ENCODE measurements around the gene PIK3CD. TPM values are rescaled to one million over a fixed set of nuclear protein-coding genes. Genes with fewer than 3 reads are reported as not detected.

Gene PIK3CD
- total and polyA plus RNA-seq, 2 experiments from 2014 or later, result 6.6 to 32.1 TPM

DNA sequence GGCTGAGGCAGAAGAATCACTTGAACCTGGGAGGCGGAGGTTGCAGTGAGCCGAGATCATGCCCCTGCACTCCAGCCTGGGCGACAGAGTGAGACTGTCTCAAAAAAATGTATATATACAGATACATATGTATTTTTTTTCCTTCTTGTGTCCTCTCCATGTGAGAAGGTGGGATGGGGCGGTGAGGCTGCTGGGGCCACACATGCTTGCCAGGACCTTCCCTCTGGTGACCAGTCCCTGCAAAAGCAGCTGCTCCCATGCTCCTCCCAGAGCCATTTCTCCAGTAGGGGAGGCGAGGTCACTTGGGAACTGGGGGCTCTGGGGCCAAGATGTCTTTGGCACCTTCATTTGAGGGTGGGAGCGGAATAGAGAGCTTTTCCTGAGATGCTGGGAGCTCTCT lies 74.9 kb downstream of the PIK3CD start:
- Histone ChIP-seq H2AFZ (no peak overlapping the region), H3K27ac (ENCODE audit: low read depth) (no peak overlapping the region), H3K9me2 (ENCODE audit: insufficient read depth) (no peaks in the 10 kb centered on the region), H3F3A (replicated peaks; ENCODE audit: low read depth) (peaks cover 6% of the 10 kb centered on the region), H3K79me2 (replicated peaks; ENCODE audit: insufficient read depth) (no peaks in the 10 kb centered on the region), H3K4me2 (no peak overlapping the region), H3K4me3 (no peak overlapping the region), H3K27me3 (ENCODE audit: insufficient read depth) (no peaks in the 10 kb centered on the region), H3K4me1 (ENCODE audit: insufficient read depth) (no peaks in the 10 kb centered on the region), H3K36me3 (ENCODE audit: insufficient read depth) (peaks cover 3% of the 10 kb centered on the region; the same call in 1 of the 2 replicates), H4K20me1 (replicated peaks; ENCODE audit: insufficient read depth) (no peaks in the 10 kb centered on the region)
- Mint-ChIP-seq H3K4me3 (no peak overlapping the region), H3K4me1 (peaks cover under 1% of the 10 kb centered on the region; the same call in 1 of the 3 replicates), H3K9me3 (peaks cover 10% of the 10 kb centered on the region; the same call in 2 of the 3 replicates), H3K27ac (no peak overlapping the region), H3K27me3 (ENCODE audit: insufficient read depth, low read depth, poor library complexity) (peaks cover 17% of the 10 kb centered on the region), H3K36me3 (ENCODE audit: low read depth) (peaks cover 69% of the 10 kb centered on the region)
- TF ChIP-seq ZNF114 (CRISPR knock-in tag; IDR thresholded peaks at IDR 0.05), result no peak
- TF ChIP-seq CREB1 (CRISPR knock-in tag; IDR thresholded peaks at IDR 0.05; ENCODE audit: low read depth), result no peak
- no peak for TF ChIP-seq JUNB (IDR thresholded peaks at IDR 0.05; ENCODE audit: unreplicated experiment)
- no peak for TF ChIP-seq EZH2 (IDR thresholded peaks at IDR 0.05; ENCODE audit: low read depth, unreplicated experiment)
- no peak for TF ChIP-seq ZNF331 (CRISPR knock-in tag; IDR thresholded peaks at IDR 0.05; ENCODE audit: low read depth)
- TF ChIP-seq, protein P1, sequence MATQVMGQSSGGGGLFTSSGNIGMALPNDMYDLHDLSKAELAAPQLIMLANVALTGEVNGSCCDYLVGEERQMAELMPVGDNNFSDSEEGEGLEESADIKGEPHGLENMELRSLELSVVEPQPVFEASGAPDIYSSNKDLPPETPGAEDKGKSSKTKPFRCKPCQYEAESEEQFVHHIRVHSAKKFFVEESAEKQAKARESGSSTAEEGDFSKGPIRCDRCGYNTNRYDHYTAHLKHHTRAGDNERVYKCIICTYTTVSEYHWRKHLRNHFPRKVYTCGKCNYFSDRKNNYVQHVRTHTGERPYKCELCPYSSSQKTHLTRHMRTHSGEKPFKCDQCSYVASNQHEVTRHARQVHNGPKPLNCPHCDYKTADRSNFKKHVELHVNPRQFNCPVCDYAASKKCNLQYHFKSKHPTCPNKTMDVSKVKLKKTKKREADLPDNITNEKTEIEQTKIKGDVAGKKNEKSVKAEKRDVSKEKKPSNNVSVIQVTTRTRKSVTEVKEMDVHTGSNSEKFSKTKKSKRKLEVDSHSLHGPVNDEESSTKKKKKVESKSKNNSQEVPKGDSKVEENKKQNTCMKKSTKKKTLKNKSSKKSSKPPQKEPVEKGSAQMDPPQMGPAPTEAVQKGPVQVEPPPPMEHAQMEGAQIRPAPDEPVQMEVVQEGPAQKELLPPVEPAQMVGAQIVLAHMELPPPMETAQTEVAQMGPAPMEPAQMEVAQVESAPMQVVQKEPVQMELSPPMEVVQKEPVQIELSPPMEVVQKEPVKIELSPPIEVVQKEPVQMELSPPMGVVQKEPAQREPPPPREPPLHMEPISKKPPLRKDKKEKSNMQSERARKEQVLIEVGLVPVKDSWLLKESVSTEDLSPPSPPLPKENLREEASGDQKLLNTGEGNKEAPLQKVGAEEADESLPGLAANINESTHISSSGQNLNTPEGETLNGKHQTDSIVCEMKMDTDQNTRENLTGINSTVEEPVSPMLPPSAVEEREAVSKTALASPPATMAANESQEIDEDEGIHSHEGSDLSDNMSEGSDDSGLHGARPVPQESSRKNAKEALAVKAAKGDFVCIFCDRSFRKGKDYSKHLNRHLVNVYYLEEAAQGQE (IDR thresholded peaks at IDR 0.05; ENCODE audit: unreplicated experiment), result no peak
- TF ChIP-seq NANOG (IDR thresholded peaks at IDR 0.05; ENCODE audit: borderline replicate concordance), result no peak
- TF ChIP-seq POLR2AphosphoS5 (IDR thresholded peaks at IDR 0.05; ENCODE audit: low read depth), result no peak
- no peak for TF ChIP-seq CTCF (conservative IDR thresholded peaks at IDR 0.05; ENCODE audit: low read depth in 2 of 2)
- TF ChIP-seq, protein P2, sequence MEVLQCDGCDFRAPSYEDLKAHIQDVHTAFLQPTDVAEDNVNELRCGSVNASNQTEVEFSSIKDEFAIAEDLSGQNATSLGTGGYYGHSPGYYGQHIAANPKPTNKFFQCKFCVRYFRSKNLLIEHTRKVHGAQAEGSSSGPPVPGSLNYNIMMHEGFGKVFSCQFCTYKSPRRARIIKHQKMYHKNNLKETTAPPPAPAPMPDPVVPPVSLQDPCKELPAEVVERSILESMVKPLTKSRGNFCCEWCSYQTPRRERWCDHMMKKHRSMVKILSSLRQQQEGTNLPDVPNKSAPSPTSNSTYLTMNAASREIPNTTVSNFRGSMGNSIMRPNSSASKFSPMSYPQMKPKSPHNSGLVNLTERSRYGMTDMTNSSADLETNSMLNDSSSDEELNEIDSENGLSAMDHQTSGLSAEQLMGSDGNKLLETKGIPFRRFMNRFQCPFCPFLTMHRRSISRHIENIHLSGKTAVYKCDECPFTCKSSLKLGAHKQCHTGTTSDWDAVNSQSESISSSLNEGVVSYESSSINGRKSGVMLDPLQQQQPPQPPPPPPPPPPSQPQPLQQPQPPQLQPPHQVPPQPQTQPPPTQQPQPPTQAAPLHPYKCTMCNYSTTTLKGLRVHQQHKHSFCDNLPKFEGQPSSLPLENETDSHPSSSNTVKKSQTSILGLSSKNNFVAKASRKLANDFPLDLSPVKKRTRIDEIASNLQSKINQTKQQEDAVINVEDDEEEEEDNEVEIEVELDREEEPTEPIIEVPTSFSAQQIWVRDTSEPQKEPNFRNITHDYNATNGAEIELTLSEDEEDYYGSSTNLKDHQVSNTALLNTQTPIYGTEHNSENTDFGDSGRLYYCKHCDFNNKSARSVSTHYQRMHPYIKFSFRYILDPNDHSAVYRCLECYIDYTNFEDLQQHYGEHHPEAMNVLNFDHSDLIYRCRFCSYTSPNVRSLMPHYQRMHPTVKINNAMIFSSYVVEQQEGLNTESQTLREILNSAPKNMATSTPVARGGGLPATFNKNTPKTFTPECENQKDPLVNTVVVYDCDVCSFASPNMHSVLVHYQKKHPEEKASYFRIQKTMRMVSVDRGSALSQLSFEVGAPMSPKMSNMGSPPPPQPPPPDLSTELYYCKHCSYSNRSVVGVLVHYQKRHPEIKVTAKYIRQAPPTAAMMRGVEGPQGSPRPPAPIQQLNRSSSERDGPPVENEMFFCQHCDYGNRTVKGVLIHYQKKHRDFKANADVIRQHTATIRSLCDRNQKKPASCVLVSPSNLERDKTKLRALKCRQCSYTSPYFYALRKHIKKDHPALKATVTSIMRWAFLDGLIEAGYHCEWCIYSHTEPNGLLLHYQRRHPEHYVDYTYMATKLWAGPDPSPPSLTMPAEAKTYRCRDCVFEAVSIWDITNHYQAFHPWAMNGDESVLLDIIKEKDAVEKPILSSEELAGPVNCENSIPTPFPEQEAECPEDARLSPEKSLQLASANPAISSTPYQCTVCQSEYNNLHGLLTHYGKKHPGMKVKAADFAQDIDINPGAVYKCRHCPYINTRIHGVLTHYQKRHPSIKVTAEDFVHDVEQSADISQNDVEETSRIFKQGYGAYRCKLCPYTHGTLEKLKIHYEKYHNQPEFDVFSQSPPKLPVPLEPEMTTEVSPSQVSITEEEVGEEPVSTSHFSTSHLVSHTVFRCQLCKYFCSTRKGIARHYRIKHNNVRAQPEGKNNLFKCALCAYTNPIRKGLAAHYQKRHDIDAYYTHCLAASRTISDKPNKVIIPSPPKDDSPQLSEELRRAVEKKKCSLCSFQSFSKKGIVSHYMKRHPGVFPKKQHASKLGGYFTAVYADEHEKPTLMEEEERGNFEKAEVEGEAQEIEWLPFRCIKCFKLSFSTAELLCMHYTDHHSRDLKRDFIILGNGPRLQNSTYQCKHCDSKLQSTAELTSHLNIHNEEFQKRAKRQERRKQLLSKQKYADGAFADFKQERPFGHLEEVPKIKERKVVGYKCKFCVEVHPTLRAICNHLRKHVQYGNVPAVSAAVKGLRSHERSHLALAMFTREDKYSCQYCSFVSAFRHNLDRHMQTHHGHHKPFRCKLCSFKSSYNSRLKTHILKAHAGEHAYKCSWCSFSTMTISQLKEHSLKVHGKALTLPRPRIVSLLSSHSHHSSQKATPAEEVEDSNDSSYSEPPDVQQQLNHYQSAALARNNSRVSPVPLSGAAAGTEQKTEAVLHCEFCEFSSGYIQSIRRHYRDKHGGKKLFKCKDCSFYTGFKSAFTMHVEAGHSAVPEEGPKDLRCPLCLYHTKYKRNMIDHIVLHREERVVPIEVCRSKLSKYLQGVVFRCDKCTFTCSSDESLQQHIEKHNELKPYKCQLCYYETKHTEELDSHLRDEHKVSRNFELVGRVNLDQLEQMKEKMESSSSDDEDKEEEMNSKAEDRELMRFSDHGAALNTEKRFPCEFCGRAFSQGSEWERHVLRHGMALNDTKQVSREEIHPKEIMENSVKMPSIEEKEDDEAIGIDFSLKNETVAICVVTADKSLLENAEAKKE (CRISPR knock-in tag; IDR thresholded peaks at IDR 0.05), result no peak
- TF ChIP-seq STAT1 (IDR thresholded peaks at IDR 0.05; ENCODE audit: unreplicated experiment), result no peak
- TF ChIP-seq EZH2phosphoT487 (IDR thresholded peaks at IDR 0.05; ENCODE audit: unreplicated experiment), result no peak
- no peak for TF ChIP-seq ETS1 (IDR thresholded peaks at IDR 0.05)
- ATAC-seq, result no peak
- DNase-seq (ENCODE audit: low spot score), result no peak
